Smooth muscle cell (in vitro differentiated cells): ENCODE results near the gene OR9A4. TPM values are rescaled to one million over a fixed set of nuclear protein-coding genes. Genes with fewer than 3 reads are reported as not detected.

Experiments
- polyA plus RNA-seq: library from polyadenylated mRNA; unstranded; fragments of >200 nt; fragmentation: Nextera tagmentation; extraction: Ambion mirVana; gene quantifications from 2 replicates; pipeline ENCODE4 v1.2.1, GENCODE V29; 2016
- total RNA-seq: library from RNA; depleted of rRNA; stranded (reverse); fragments of >200 nt; gene quantifications from 2 replicates; pipeline ENCODE4 v1.2.3, GENCODE V29; 2014

The OR9A4 gene
- total and polyA plus RNA-seq, 2 experiments from 2014 or later, result not detected

Other genes with a start within 250 kb of the OR9A4 start
- gene DENND11, start 214.2 kb upstream of the OR9A4 start, total RNA-seq, result 9.3 and 10.3 TPM in 2 replicates
- gene DENND11, start 214.2 kb upstream of the OR9A4 start, polyA plus RNA-seq, result 3.2 and 3.7 TPM in 2 replicates
- gene WEE2, start 208.0 kb upstream of the OR9A4 start, total RNA-seq, result not detected in 2 replicates
- gene WEE2, start 208.0 kb upstream of the OR9A4 start, polyA plus RNA-seq, result not detected in 2 replicates
- gene SSBP1, start 178.0 kb upstream of the OR9A4 start, total RNA-seq, result 178 and 255 TPM in 2 replicates
- 202 and 225 TPM in 2 replicates for gene SSBP1, start 178.0 kb upstream of the OR9A4 start, polyA plus RNA-seq
- gene TAS2R3, start 152.3 kb upstream of the OR9A4 start, total RNA-seq, result 0.40 and 0.54 TPM in 2 replicates
- gene TAS2R3, start 152.3 kb upstream of the OR9A4 start, polyA plus RNA-seq, result not detected in 2 replicates
- 1.1 and 1.3 TPM in 2 replicates for gene TAS2R4, start 139.7 kb upstream of the OR9A4 start, total RNA-seq
- gene TAS2R4, start 139.7 kb upstream of the OR9A4 start, polyA plus RNA-seq, result 0.52 TPM in 1 of 2 replicates, not detected in the other
- gene TAS2R5, start 126.2 kb upstream of the OR9A4 start, total RNA-seq, result 0.36 and 3.1 TPM in 2 replicates
- gene TAS2R5, start 126.2 kb upstream of the OR9A4 start, polyA plus RNA-seq, result not detected in 2 replicates
- not detected in 2 replicates for gene PRSS37, start 74.9 kb upstream of the OR9A4 start, total RNA-seq
- gene PRSS37, start 74.9 kb upstream of the OR9A4 start, polyA plus RNA-seq, result not detected in 2 replicates
- gene CLEC5A, start 30.6 kb downstream of the OR9A4 start, total RNA-seq, result not detected in 2 replicates
- not detected in 2 replicates for gene CLEC5A, start 30.6 kb downstream of the OR9A4 start, polyA plus RNA-seq
- not detected in 2 replicates for gene TAS2R38, start 57.4 kb downstream of the OR9A4 start, total RNA-seq
- not detected in 2 replicates for gene TAS2R38, start 57.4 kb downstream of the OR9A4 start, polyA plus RNA-seq
- 0.13 and 0.63 TPM in 2 replicates for gene MGAM, start 79.5 kb downstream of the OR9A4 start, total RNA-seq
- 0.03 TPM in 1 of 2 replicates, not detected in the other for gene MGAM, start 79.5 kb downstream of the OR9A4 start, polyA plus RNA-seq
- gene MGAM2, start 195.3 kb downstream of the OR9A4 start, total RNA-seq, result not detected in 2 replicates
- not detected in 2 replicates for gene MGAM2, start 195.3 kb downstream of the OR9A4 start, polyA plus RNA-seq